Thoracic aorta (tissue), 2 donors: ENCODE measurements around the gene SPOUT1. TPM values are rescaled to one million over a fixed set of nuclear protein-coding genes. Genes with fewer than 3 reads are reported as not detected.
A peak's percentile ranks its signal among the peaks of the same experiment; 100 is the strongest.
"Not testable (repeated sequence)": the region's sequence is repeated elsewhere in the genome, so short reads cannot be mapped to it uniquely, and the experiment has no call there.

Experiments
- ATAC-seq: fragments of 150-250 bp; one replicate; pipeline ENCODE4 v1.8.0; 2017; ENCODE audit warnings: low read depth; ENCODE audit not compliant: insufficient number of reproducible peaks, low FRiP score
- DNase-seq: peaks from one replicate; pipeline ENCODE4 v3.0.0-alpha.2; 2020; ENCODE audit warnings: low spot score
- H3K27ac ChIP-seq, 2 donors: fragments of 200-600 bp; sonication (generic); 1 replicate in 1 of 2; 2 replicates in 1 of 2; pipeline ENCODE4 v1.5.1; 2016; ENCODE audit warnings: mild to moderate bottlenecking in 2 of 2, moderate library complexity in 2 of 2
- H3K27me3 ChIP-seq: fragments of 200-600 bp; sonication (generic); replicated peaks from 2 replicates; pipeline ENCODE4 v1.6.0; 2016; ENCODE audit warnings: mild to moderate bottlenecking; ENCODE audit not compliant: insufficient read depth
- H3K36me3 ChIP-seq: fragments of 200-600 bp; sonication (generic); one replicate; pipeline ENCODE4 v1.5.1; 2016
- H3K4me1 ChIP-seq, 2 donors: fragments of 200-600 bp; sonication (generic); 1 replicate in 1 of 2; 2 replicates in 1 of 2; pipeline versions ENCODE4 v1.5.1 to v1.6.0; 2016; ENCODE audit warnings: low read depth in 2 of 2, mild to moderate bottlenecking in 1 of 2; ENCODE audit not compliant: control insufficient read depth in 1 of 2
- H3K4me3 ChIP-seq: fragments of 200-600 bp; sonication (generic); 2 replicates; pipeline ENCODE4 v1.5.1; 2016; ENCODE audit warnings: mild to moderate bottlenecking
- H3K9me3 ChIP-seq: fragments of 200-600 bp; sonication (generic); 2 replicates; pipeline ENCODE4 v1.5.1; 2016
- total RNA-seq, 2 donors: library from RNA; depleted of rRNA; stranded (reverse); fragments of >200 nt; gene quantifications; one replicate each; pipeline versions ENCODE4 v1.1.0 to v1.2.3, GENCODE V29; 2016
- TF ChIP-seq, protein P1 (sequence below): fragments of 200-600 bp; sonication (generic); IDR thresholded peaks from one replicate; pipeline ENCODE4 v1.5.1; 2019; ENCODE audit warnings: antibody characterized with exemption

Gene SPOUT1, protein sequence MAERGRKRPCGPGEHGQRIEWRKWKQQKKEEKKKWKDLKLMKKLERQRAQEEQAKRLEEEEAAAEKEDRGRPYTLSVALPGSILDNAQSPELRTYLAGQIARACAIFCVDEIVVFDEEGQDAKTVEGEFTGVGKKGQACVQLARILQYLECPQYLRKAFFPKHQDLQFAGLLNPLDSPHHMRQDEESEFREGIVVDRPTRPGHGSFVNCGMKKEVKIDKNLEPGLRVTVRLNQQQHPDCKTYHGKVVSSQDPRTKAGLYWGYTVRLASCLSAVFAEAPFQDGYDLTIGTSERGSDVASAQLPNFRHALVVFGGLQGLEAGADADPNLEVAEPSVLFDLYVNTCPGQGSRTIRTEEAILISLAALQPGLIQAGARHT
- 10 to 100 TPM; 18.2 to 38.6 TPM for total RNA-seq

DNA sequence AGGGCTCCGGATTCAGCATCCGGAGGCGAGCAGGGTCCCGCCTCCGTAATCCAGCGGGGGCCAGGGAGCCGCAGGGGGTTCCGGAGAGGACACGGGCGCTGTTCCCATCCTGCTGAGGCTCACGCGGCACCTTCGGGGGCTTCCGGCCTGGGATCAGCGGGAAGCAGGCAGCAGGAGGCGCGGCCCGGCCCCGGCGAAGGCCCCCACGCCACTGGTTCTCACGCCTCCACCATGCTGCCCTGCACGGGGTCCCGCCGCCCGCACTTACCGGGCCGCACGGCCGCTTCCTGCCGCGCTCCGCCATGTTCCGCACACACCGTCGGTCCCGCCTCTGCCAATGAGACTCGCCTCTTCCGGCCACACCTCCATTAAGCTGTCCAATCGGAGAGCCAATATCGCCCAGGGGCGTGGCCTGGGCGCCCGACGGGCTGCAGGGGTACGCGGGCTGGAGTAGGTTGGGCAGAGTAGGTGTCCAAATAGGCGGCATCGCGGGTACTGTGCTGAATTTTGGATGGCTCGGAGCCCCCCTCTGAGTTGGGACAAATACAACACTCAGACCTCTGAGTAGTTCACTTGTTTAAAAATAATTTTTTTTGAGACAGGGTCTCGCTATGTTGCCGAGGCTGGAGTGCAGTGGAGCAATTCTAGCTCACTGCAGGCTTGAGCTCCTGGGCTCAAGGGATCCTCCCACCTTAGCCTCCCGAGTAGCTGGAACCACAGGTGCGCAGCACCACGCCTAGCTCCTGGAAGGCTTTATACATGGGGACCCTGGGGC lies at the start of gene SPOUT1:
TSS of gene SPOUT1 (minus strand) at position 318 of the 775 bp plus-strand sequence. CDS start at position 304, 14 bp downstream.
- peak within 1 kb of the TSS; percentile 72 to 82 for H3K27ac ChIP-seq

DNA sequence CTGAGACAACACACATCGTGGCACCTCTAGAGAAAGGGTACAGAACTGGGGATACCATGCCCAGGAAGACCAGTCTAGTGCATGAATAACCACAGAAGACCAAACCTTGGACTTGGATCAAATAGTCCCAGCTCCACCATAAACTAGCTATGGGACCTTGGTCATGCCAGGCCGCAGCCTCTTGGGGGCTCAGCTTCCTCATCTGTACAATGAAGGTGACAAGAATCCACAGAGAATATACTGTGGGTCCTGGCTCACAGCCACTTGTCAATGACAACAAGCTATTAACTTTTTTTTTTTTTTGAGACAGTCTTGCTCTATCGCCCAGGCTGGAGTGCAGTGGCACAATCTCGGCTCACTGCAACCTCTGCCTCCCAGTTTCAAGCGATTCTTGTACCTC lies 48.3 kb upstream of the SPOUT1 start:
- Histone ChIP-seq H3K9me3 (no peaks in the 10 kb centered on the region), H3K4me3 (no peak overlapping the region), H3K27me3 (no peaks in the 10 kb centered on the region), H3K27ac (peak overlapping the region; percentile 24 to 65), H3K4me1 (peaks cover 14 to 53% of the 10 kb centered on the region in 2 donors), H3K36me3 (no peaks in the 10 kb centered on the region)
- no peak for ATAC-seq
- no peak for DNase-seq
- TF ChIP-seq, protein P1, sequence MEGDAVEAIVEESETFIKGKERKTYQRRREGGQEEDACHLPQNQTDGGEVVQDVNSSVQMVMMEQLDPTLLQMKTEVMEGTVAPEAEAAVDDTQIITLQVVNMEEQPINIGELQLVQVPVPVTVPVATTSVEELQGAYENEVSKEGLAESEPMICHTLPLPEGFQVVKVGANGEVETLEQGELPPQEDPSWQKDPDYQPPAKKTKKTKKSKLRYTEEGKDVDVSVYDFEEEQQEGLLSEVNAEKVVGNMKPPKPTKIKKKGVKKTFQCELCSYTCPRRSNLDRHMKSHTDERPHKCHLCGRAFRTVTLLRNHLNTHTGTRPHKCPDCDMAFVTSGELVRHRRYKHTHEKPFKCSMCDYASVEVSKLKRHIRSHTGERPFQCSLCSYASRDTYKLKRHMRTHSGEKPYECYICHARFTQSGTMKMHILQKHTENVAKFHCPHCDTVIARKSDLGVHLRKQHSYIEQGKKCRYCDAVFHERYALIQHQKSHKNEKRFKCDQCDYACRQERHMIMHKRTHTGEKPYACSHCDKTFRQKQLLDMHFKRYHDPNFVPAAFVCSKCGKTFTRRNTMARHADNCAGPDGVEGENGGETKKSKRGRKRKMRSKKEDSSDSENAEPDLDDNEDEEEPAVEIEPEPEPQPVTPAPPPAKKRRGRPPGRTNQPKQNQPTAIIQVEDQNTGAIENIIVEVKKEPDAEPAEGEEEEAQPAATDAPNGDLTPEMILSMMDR = no peak

More for the DNA sequence above, at the start of gene SPOUT1:
- Histone ChIP-seq H3K4me1 (peaks cover 8 to 19% of the 10 kb centered on the region in 2 donors), H3K27me3 (no peaks in the 10 kb centered on the region), H3K36me3 (peaks cover 13% of the 10 kb centered on the region), H3K9me3 (no peaks in the 10 kb centered on the region), H3K4me3 (peak within 1 kb of the TSS; percentile 84)
- ATAC-seq (peak; percentile 92), DNase-seq (peak; percentile 81)
- TF ChIP-seq, protein P1 = no peak

DNA sequence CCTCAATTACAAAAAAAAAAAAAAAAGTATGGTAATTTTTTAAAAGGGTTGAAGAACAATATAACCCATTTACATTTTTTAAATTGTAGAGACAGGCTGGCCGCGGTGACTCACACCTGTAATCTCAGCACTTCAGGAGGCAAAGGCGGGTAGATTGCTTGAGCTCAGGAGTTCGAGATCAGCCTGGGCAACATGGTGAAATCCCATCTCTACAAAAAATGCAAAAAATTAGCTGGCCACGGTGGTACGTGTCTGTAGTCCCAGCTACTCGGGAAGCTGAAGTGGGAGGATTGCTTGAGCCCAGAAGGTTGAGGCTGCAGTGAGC lies 41.3 kb upstream of the SPOUT1 start:
- not testable (repeated sequence) for H3K9me3 ChIP-seq, DNase-seq, H3K4me3 ChIP-seq, H3K36me3 ChIP-seq, H3K27ac ChIP-seq, ATAC-seq, H3K27me3 ChIP-seq
- H3K4me1 ChIP-seq = peaks cover 4 to 14% of the 10 kb centered on the region in 2 donors

DNA sequence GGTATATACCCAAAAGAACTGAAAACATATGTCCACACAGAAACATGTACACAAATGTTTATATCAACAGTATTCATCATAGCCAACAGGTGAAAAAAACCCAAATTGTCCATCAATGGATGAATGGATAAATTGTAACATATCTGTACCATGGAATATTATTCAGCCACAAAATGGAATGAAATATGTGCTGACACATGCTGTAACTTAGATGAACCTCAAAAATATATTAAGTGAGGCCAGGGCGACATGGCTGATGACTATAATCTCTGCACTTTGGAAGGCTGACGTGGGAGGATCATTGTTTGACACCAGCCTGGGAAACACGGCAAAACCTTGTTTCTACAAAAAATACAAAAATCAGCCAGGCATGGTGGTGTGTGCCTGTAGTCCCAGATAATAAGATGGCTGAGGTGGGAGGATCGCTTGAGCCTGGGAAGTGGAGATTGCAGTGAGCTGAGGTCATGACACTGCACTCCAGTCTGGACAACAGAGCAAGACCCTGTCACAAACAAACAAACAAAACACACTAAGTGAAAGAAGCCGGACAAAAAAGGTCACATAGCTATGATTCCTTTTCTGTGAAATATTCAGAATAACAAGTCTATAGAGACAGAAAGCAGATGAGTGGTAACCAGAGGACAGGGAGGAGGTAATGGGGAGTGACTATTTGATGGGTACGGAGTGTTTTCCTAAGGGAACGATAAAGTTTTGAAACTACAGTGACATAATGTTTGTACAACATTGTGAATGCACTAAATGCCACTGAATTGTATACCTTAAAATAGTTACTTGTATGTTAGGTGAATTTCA lies 40.7 kb upstream of the SPOUT1 start:
- no peaks in the 10 kb centered on the region for H3K9me3 ChIP-seq
- H3K4me1 ChIP-seq = peaks cover 0 to 8% of the 10 kb centered on the region in 2 donors
- H3K27me3 ChIP-seq = no peaks in the 10 kb centered on the region
- DNase-seq (no peak), ATAC-seq (no peak)
- H3K4me3 ChIP-seq = no peak overlapping the region
- no peak overlapping the region for H3K27ac ChIP-seq
- no peaks in the 10 kb centered on the region for H3K36me3 ChIP-seq
- TF ChIP-seq, protein P1 = no peak

DNA sequence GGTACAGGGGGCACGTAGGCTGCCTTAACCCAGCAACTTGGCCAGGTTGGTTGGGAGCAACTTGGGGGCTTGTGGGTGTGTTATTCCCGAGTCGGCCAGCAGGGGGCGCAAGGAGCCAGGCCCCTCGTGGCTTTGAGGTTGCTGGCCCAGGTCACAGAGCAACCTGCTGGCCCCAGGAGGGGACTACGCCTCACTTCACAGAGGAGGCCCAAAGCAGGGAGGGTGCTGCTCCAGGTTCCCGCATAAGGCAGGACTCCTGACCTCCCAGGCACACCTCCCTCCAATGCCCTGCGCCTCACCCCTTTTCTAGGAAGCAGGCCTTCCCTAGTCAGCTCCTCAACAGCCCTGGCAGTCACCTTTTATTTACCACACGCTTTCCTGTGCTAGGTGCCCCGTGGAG lies 34.1 kb upstream of the SPOUT1 start:
- Histone ChIP-seq H3K9me3 (no peaks in the 10 kb centered on the region), H3K27me3 (no peaks in the 10 kb centered on the region), H3K27ac (no peak overlapping the region), H3K4me3 (no peak overlapping the region), H3K36me3 (no peaks in the 10 kb centered on the region), H3K4me1 (peaks cover 9 to 20% of the 10 kb centered on the region in 2 donors)
- TF ChIP-seq, protein P1 = peak; percentile 99
- DNase-seq (no peak), ATAC-seq (peak; percentile 42)
